ENCODE data around the gene VSIG4.
A peak's percentile ranks its signal among the peaks of the same experiment; 100 is the strongest.
"Not testable (repeated sequence)": the region's sequence is repeated elsewhere in the genome, so short reads cannot be mapped to it uniquely, and the experiment has no call there.

The VSIG4 gene

GRCh38 chrX:66057019-66057418, 17.1 kb upstream of the VSIG4 start:
- no CpG with 5 or more reads among the region's 5 CpGs for WGBS (ENCODE audit: extremely low coverage, insufficient coverage, low lambda C conversion rate)
- not testable (repeated sequence) for H3K18ac ChIP-seq (ENCODE audit: low read length)

GRCh38 chrX:66054978-66055377, 15.1 kb upstream of the VSIG4 start:
- Histone ChIP-seq H3K18ac (ENCODE audit: low read length) (no peak overlapping the region), H3K36me3 (ENCODE audit: control insufficient read depth, insufficient read depth, low read length) (no peaks in the 10 kb centered on the region), H2AK5ac (ENCODE audit: low read length) (no peak overlapping the region), H2BK120ac (ENCODE audit: low read depth, low read length) (no peak overlapping the region), H3K9ac (ENCODE audit: low read length) (no peak overlapping the region), H3K27me3 (ENCODE audit: insufficient read depth, low read length, poor library complexity) (no peaks in the 10 kb centered on the region), H3K27ac (ENCODE audit: low read depth, low read length) (no peak overlapping the region), H3K4me3 (ENCODE audit: low read length) (no peak overlapping the region), H3K23ac (ENCODE audit: low read length) (no peak overlapping the region), H3K4me1 (ENCODE audit: control insufficient read depth, low read depth, low read length) (no peaks in the 10 kb centered on the region), H3K79me1 (ENCODE audit: low read length) (no peaks in the 10 kb centered on the region), H2BK15ac (replicated peaks; ENCODE audit: low read depth) (no peak overlapping the region), H4K5ac (ENCODE audit: low read length) (no peak overlapping the region), H3K79me2 (ENCODE audit: control insufficient read depth, insufficient read depth, low read length) (no peaks in the 10 kb centered on the region), H2BK5ac (ENCODE audit: low read length) (no peak overlapping the region), H3K4me2 (ENCODE audit: low read length) (no peak overlapping the region), H3K56ac (ENCODE audit: low read length) (no peak overlapping the region), H4K8ac (ENCODE audit: low read depth, low read length) (no peak overlapping the region), H3K4ac (ENCODE audit: low read depth, low read length) (no peak overlapping the region)
- no CpG with 5 or more reads among the region's 4 CpGs for WGBS (ENCODE audit: extremely low coverage, insufficient coverage, low lambda C conversion rate)
- no peak for DNase-seq

More at GRCh38 chrX:66057019-66057418, 17.1 kb upstream of the VSIG4 start:
- not testable (repeated sequence) for H2BK15ac ChIP-seq (replicated peaks; ENCODE audit: low read depth); H3K79me1 ChIP-seq (ENCODE audit: low read length); H3K23ac ChIP-seq (ENCODE audit: low read length); H4K8ac ChIP-seq (ENCODE audit: low read depth, low read length); H3K4ac ChIP-seq (ENCODE audit: low read depth, low read length); H3K4me1 ChIP-seq (ENCODE audit: control insufficient read depth, low read depth, low read length); H2BK5ac ChIP-seq (ENCODE audit: low read length); H3K79me2 ChIP-seq (ENCODE audit: control insufficient read depth, insufficient read depth, low read length); H2AK5ac ChIP-seq (ENCODE audit: low read length); H3K27ac ChIP-seq (ENCODE audit: low read depth, low read length); H2BK120ac ChIP-seq (ENCODE audit: low read depth, low read length); H3K4me3 ChIP-seq (ENCODE audit: low read length); H3K36me3 ChIP-seq (ENCODE audit: control insufficient read depth, insufficient read depth, low read length); H3K9ac ChIP-seq (ENCODE audit: low read length); H4K5ac ChIP-seq (ENCODE audit: low read length); H3K27me3 ChIP-seq (ENCODE audit: insufficient read depth, low read length, poor library complexity); DNase-seq; H3K56ac ChIP-seq (ENCODE audit: low read length); H3K4me2 ChIP-seq (ENCODE audit: low read length)

GRCh38 chrX:66053414-66053813, 13.5 kb upstream of the VSIG4 start:
- Histone ChIP-seq H2BK120ac (ENCODE audit: low read depth, low read length) (no peak overlapping the region), H2AK5ac (ENCODE audit: low read length) (no peak overlapping the region), H3K79me2 (ENCODE audit: control insufficient read depth, insufficient read depth, low read length) (no peaks in the 10 kb centered on the region), H3K18ac (ENCODE audit: low read length) (no peak overlapping the region), H3K9ac (ENCODE audit: low read length) (no peak overlapping the region), H3K4me2 (ENCODE audit: low read length) (no peak overlapping the region), H4K5ac (ENCODE audit: low read length) (no peak overlapping the region), H3K27me3 (ENCODE audit: insufficient read depth, low read length, poor library complexity) (no peaks in the 10 kb centered on the region), H3K27ac (ENCODE audit: low read depth, low read length) (no peak overlapping the region), H3K36me3 (ENCODE audit: control insufficient read depth, insufficient read depth, low read length) (no peaks in the 10 kb centered on the region), H3K79me1 (ENCODE audit: low read length) (no peaks in the 10 kb centered on the region), H2BK15ac (replicated peaks; ENCODE audit: low read depth) (no peak overlapping the region), H3K4ac (ENCODE audit: low read depth, low read length) (no peak overlapping the region), H3K4me3 (ENCODE audit: low read length) (no peak overlapping the region), H3K56ac (ENCODE audit: low read length) (no peak overlapping the region), H4K8ac (ENCODE audit: low read depth, low read length) (no peak overlapping the region), H2BK5ac (ENCODE audit: low read length) (no peak overlapping the region), H3K23ac (ENCODE audit: low read length) (no peak overlapping the region), H3K4me1 (ENCODE audit: control insufficient read depth, low read depth, low read length) (no peaks in the 10 kb centered on the region)
- peak; percentile 65 for DNase-seq
- no CpG with 5 or more reads among the region's 1 CpG for WGBS (ENCODE audit: extremely low coverage, insufficient coverage, low lambda C conversion rate)

- no peak overlapping the region for H4K5ac ChIP-seq (ENCODE audit: low read length)
- H3K56ac ChIP-seq (ENCODE audit: low read length), result no peak overlapping the region
- H3K36me3 ChIP-seq (ENCODE audit: control insufficient read depth, insufficient read depth, low read length), result no peaks in the 10 kb centered on the region
- no peak overlapping the region for H2BK120ac ChIP-seq (ENCODE audit: low read depth, low read length)
- H3K79me1 ChIP-seq (ENCODE audit: low read length), result no peaks in the 10 kb centered on the region
- no peak overlapping the region for H2BK15ac ChIP-seq (replicated peaks; ENCODE audit: low read depth)
- WGBS (ENCODE audit: extremely low coverage, insufficient coverage, low lambda C conversion rate), result no CpG with 5 or more reads among the region's 3 CpGs
- no peak overlapping the region for H3K9ac ChIP-seq (ENCODE audit: low read length)
- H4K8ac ChIP-seq (ENCODE audit: low read depth, low read length), result no peak overlapping the region
- H3K27ac ChIP-seq (ENCODE audit: low read depth, low read length), result no peak overlapping the region
- no peak overlapping the region for H2AK5ac ChIP-seq (ENCODE audit: low read length)
- H3K4me2 ChIP-seq (ENCODE audit: low read length), result no peak overlapping the region
- H3K18ac ChIP-seq (ENCODE audit: low read length), result no peak overlapping the region
- DNase-seq, result no peak
- no peaks in the 10 kb centered on the region for H3K4me1 ChIP-seq (ENCODE audit: control insufficient read depth, low read depth, low read length)
- no peaks in the 10 kb centered on the region for H3K79me2 ChIP-seq (ENCODE audit: control insufficient read depth, insufficient read depth, low read length)
- H2BK5ac ChIP-seq (ENCODE audit: low read length), result no peak overlapping the region
- no peak overlapping the region for H3K4me3 ChIP-seq (ENCODE audit: low read length)
- H3K4ac ChIP-seq (ENCODE audit: low read depth, low read length), result no peak overlapping the region
- no peaks in the 10 kb centered on the region for H3K27me3 ChIP-seq (ENCODE audit: insufficient read depth, low read length, poor library complexity)
- no peak overlapping the region for H3K23ac ChIP-seq (ENCODE audit: low read length)
These were observed 12.1 kb upstream of the VSIG4 start for GRCh38 chrX:66051980-66052379.

- no peak overlapping the region for H3K4me3 ChIP-seq (ENCODE audit: low read length)
- H2BK15ac ChIP-seq (replicated peaks; ENCODE audit: low read depth), result no peak overlapping the region
- no peak overlapping the region for H2BK5ac ChIP-seq (ENCODE audit: low read length)
- H3K36me3 ChIP-seq (ENCODE audit: control insufficient read depth, insufficient read depth, low read length), result no peaks in the 10 kb centered on the region
- no peak for DNase-seq
- H3K27me3 ChIP-seq (ENCODE audit: insufficient read depth, low read length, poor library complexity), result no peaks in the 10 kb centered on the region
- no peak overlapping the region for H3K23ac ChIP-seq (ENCODE audit: low read length)
- H4K5ac ChIP-seq (ENCODE audit: low read length), result no peak overlapping the region
- H2AK5ac ChIP-seq (ENCODE audit: low read length), result no peak overlapping the region
- no CpG with 5 or more reads among the region's 1 CpG for WGBS (ENCODE audit: extremely low coverage, insufficient coverage, low lambda C conversion rate)
- H3K27ac ChIP-seq (ENCODE audit: low read depth, low read length), result no peak overlapping the region
- H2BK120ac ChIP-seq (ENCODE audit: low read depth, low read length), result no peak overlapping the region
- H3K79me2 ChIP-seq (ENCODE audit: control insufficient read depth, insufficient read depth, low read length), result no peaks in the 10 kb centered on the region
- H3K79me1 ChIP-seq (ENCODE audit: low read length), result no peaks in the 10 kb centered on the region
- no peaks in the 10 kb centered on the region for H3K4me1 ChIP-seq (ENCODE audit: control insufficient read depth, low read depth, low read length)
- no peak overlapping the region for H3K18ac ChIP-seq (ENCODE audit: low read length)
- H3K4me2 ChIP-seq (ENCODE audit: low read length), result no peak overlapping the region
- H4K8ac ChIP-seq (ENCODE audit: low read depth, low read length), result no peak overlapping the region
- H3K56ac ChIP-seq (ENCODE audit: low read length), result no peak overlapping the region
- no peak overlapping the region for H3K9ac ChIP-seq (ENCODE audit: low read length)
- no peak overlapping the region for H3K4ac ChIP-seq (ENCODE audit: low read depth, low read length)
These were observed 10.3 kb upstream of the VSIG4 start for GRCh38 chrX:66050140-66050569.

GRCh38 chrX:66049056-66049455, 9.2 kb upstream of the VSIG4 start:
- no peak overlapping the region for H2BK5ac ChIP-seq (ENCODE audit: low read length)
- no peak overlapping the region for H3K4me3 ChIP-seq (ENCODE audit: low read length)
- H3K79me1 ChIP-seq (ENCODE audit: low read length), result no peaks in the 10 kb centered on the region
- H3K79me2 ChIP-seq (ENCODE audit: control insufficient read depth, insufficient read depth, low read length), result no peaks in the 10 kb centered on the region
- H4K5ac ChIP-seq (ENCODE audit: low read length), result no peak overlapping the region
- no peak overlapping the region for H2BK15ac ChIP-seq (replicated peaks; ENCODE audit: low read depth)
- no peak overlapping the region for H3K9ac ChIP-seq (ENCODE audit: low read length)
- no peak overlapping the region for H2AK5ac ChIP-seq (ENCODE audit: low read length)
- no peaks in the 10 kb centered on the region for H3K4me1 ChIP-seq (ENCODE audit: control insufficient read depth, low read depth, low read length)
- H3K18ac ChIP-seq (ENCODE audit: low read length), result no peak overlapping the region
- no CpG with 5 or more reads among the region's 2 CpGs for WGBS (ENCODE audit: extremely low coverage, insufficient coverage, low lambda C conversion rate)
- no peaks in the 10 kb centered on the region for H3K36me3 ChIP-seq (ENCODE audit: control insufficient read depth, insufficient read depth, low read length)
- no peaks in the 10 kb centered on the region for H3K27me3 ChIP-seq (ENCODE audit: insufficient read depth, low read length, poor library complexity)
- H2BK120ac ChIP-seq (ENCODE audit: low read depth, low read length), result no peak overlapping the region
- no peak overlapping the region for H3K4me2 ChIP-seq (ENCODE audit: low read length)
- H3K56ac ChIP-seq (ENCODE audit: low read length), result no peak overlapping the region
- H3K23ac ChIP-seq (ENCODE audit: low read length), result no peak overlapping the region
- H4K8ac ChIP-seq (ENCODE audit: low read depth, low read length), result no peak overlapping the region
- no peak for DNase-seq
- no peak overlapping the region for H3K27ac ChIP-seq (ENCODE audit: low read depth, low read length)
- no peak overlapping the region for H3K4ac ChIP-seq (ENCODE audit: low read depth, low read length)
